Measurements from ENCODE around the gene TSHR.
"Not testable (repeated sequence)": the region's sequence is repeated elsewhere in the genome, so short reads cannot be mapped to it uniquely, and the experiment has no call there.

The TSHR gene

DNA sequence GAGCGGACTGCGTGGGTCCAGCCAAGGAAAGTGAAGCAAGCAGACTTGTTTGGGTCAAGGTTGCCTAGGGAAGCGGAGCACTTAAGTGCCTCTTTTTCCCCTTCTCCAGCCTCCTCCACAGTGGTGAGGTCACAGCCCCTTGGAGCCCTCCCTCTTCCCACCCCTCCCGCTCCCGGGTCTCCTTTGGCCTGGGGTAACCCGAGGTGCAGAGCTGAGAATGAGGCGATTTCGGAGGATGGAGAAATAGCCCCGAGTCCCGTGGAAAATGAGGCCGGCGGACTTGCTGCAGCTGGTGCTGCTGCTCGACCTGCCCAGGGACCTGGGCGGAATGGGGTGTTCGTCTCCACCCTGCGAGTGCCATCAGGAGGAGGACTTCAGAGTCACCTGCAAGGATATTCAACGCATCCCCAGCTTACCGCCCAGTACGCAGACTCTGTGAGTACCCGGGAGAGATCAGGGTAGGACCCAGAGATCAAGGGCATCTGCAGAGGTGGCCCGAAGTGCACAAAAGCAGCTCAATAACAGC, at the start of gene TSHR:
TSHR (plus strand) TSS at position 206 of the 526 bp plus-strand sequence; CDS start at position 266, 60 bp downstream.
- no peak for DNase-seq (ENCODE audit: low spot score)

DNA sequence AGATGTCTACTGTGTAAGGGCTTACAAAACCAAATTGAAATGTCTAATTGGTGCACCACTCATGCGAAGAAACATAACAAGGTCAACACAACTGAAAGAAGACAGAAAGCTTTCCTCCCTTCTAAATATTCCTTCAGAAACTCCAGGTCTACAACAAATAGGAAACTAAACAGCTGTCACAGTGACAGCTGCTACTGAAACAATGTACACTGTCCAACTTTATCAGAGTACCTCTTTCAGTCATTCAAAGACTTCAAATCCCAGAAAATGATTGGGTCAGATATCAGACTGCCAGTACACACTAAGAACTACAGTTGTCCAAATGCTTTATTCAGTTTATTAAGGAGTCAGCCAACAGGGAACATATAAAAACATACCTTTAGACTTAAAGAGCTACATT, 49.1 kb upstream of the TSHR start:
- no peak for DNase-seq (ENCODE audit: low spot score)

DNA sequence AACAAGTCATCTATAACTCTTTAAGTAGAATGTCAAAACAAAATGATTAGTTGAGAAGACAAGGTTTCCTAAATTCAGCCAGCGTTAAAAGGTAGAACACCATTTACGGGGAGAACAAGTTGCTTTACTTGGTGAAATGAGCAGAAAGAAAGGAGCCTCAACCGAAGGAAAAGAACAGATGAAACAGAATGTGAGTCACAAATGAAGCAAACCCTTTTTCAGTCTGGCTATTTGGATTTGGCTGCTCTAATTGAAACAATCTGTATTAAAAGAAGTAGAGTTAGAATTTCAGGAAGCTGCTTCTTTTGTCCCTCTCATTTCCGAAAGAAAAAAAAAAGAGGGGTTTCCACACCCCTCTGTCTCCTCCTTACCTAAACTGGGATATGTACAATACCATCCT, 48.5 kb upstream of the TSHR start:
- no peak for DNase-seq (ENCODE audit: low spot score)

DNA sequence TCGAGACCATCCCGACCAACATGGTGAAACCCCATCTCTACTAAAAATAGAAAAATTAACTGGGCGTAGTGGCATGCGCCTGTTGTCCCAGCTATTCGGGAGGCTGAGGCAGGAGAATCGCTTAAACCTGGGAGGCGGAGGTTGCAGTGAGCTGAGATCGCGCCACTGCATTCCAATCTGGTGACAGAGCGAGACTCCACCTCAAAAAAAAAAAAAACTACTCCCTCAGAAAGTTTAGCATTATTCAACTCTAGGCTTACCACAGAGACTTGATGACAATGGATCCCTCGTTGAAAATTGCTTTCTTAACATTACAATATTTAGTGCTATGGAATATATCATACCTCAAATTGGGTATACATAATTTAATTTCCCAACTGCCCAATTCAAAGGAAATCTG, 43.4 kb upstream of the TSHR start:
- DNase-seq (ENCODE audit: low spot score), result not testable (repeated sequence)

DNA sequence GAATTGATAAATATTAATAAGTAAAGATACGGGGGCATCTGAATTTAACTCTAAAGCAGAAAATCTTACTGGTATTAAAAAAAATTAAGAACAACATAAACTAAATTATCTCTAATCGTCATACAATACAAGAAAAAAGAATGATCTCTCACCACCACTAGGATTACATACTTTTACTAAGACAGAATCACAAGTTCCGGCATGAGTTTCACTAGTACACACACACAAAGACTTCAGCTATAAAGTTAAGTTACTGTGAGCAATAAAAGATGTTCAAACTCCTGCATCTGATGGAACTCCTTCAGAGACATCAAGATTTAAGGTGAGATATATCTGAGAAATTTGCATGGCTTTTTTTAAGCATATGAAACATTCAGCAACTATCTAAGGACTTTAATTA, 35.8 kb upstream of the TSHR start:
- DNase-seq (ENCODE audit: low spot score), result no peak

DNA sequence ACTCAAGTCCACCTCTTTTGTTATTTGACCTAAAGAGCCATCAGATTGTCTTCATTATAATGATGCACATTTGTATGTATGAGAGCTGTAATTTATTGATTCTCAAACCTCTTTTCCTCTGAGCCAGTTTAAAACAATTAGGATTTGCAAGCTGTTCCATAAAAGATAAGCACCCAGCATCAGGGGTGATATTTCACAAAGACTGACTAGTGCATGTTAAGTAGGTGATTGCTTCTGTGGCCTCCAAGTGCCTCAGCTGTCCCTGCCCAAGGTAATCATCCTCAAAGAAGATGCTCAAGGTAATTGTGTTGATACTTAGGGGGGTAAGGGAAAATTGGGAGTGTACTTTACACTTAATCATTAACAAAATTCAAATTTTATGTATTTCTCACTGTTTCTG, 32.1 kb upstream of the TSHR start:
- DNase-seq (ENCODE audit: low spot score), result no peak

DNA sequence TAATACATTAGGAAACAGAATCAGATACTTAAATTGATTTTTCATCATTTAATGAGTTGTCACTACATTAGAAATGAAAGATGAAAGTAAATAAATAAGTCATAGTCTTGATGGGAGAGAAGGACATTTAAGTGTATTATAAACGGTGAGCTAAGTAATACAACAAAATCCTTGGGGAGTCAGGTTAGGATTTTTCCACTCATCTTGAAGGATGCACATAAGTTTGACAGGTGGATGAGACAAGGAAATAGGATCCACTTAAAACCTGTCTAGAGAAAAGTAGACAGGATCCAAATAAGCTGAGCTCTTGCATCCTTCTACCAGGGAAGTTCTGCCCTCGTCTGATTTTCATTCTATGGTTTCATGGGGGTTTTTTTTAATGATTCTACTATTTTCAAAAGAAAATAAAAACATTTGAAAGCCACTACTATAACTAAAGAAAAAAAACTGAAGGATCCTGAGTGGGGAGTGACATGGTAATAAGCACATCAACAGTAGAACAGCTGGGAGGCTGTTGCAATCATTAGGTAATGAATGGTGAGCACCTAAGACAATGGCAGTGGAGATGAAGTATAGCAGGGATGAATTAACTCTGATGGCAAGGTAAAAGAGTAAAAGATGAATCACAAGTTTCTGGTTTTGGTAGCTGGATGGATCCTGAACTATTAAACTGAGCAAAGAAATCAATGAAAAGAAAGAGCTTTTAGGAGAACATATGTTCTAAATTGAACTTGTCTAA, 30.9 kb upstream of the TSHR start:
- DNase-seq (ENCODE audit: low spot score), result no peak

DNA sequence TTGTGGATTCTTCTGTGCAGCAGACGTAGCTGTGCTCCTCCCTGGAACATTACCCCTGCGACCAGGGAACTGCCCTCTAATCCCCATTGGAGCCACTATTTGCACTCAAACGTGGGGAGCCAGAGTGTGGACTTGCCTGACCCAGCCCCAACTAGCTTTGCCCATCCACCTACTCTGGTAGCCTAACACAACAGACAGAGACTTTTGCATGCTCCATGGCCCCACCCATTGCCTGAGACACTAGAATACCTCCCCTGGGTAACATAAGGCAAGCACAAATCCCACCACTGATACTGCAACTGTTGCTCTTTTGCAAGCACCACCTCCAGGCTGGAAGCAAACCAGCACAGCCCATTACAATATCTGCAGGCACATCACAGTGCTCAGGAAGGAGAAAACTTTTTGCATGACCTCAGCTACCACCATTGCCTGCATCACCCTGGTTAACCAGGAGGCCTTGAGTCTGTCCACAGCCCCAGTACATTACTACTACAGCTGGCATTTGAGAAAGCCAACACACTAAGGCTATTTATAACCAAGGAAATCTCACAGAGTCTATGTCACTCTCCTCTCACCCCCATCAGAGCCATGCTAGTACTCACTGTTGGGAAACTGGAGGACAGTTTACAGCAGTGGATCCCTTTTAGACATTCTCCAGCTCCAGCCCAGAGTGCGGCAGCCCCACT, 28.9 kb upstream of the TSHR start:
- DNase-seq (ENCODE audit: low spot score), result no peak

DNA sequence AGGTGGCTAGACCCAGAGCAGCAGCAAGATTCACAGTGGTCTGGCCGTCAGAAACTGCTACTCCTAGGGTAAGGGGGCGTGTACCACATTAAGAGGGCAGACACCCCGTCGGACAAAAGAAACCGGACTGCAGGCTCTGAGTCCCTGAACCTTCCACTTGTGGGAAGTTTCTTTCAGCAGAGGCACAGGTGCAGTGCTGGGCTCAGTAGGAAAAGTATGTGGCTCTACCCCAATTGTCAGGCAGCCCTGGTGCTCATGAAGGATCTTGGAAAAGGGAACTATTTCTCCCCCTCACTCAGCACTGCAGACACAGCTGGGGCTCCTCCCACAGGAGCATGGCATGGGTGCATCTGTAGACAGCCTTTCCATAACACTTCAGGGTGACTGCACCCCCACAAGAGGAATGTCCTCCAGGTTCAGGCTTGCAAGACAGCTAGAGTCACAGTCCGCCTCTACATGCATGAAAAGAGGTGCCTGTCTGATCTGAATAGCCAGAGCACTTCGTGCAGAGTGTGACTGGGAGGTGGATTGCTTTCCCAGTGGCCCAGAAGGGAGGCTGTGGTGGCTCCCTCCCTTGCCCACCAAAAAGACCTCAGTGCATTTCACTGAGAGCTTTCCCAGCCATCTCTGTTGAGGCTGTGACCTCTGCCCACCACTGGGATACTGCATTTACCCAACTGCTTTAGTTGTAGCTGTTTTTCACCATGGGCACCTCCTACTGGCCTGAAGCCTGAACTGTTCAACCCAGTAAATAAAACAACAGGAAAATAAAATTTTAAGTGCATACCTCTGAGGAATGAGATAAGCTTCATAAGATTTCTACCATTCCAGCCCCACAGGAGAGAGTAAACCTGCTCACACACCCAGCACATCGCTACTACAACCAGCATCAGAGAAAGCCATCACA, 28.1 kb upstream of the TSHR start:
- DNase-seq (ENCODE audit: low spot score), result no peak

DNA sequence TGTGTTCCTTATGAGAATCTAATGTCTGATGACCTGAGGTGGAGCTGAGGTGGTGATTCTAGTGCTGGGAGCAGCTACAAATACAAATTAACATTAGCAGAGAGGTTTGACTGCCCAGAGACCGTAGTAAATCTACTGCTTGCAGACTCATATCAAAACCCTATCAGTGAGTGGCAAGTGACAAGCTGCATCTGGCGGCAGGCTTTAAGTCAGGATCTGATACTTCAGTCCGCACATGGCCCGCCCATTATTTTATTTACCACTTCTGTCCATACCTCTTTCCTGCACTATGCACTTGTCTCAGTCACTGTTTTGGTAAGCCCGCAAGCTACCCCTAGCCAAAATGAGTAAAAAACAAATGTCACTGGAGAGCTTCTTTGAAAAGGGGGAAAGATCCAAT, 25.3 kb upstream of the TSHR start:
- DNase-seq (ENCODE audit: low spot score), result no peak

DNA sequence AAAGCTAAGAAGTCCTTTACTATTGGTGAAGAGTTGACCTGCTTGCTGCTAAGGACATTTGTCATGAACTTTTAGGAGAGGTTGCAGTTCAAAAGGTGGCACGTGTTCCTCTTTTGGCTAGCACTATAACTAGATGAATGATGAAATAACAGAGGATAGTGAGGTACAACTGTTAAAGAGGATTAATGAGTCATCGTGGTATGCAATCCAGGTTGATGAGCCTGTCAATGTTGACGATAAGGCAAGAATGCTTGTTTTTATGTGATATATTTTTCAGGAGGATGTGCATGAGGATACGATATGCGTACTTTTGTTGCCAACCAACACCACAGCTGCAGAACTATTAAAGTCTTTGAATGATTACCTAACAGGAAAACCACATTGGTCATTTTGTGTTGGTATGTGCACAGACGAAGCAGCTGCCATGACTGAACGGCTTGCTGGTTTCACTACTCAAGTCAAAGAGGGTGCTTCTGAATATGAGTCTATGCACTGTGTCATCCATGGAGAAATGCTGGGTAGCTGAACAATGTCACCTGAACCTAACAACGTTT, 24.5 kb upstream of the TSHR start:
- DNase-seq (ENCODE audit: low spot score), result peak; percentile 67

DNA sequence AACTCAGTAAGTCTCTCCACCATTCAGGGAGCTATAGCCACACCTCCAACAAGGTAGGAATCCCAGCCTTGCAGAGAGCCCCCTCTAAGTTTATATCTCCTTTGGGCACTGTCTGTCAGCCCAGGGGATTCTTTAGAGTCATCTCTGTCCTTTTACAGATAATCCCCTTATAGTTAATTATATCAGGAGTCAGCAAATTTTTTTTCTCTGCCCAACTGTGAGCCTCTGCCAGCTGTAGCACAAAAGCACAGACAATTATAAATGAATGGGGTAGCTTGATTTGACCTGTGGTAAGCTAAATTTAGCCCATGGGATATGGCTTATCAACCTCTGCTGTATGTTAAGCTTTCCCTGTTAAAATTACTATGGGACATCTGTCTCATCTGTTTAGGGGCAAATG, 22.1 kb upstream of the TSHR start:
- DNase-seq (ENCODE audit: low spot score), result no peak

DNA sequence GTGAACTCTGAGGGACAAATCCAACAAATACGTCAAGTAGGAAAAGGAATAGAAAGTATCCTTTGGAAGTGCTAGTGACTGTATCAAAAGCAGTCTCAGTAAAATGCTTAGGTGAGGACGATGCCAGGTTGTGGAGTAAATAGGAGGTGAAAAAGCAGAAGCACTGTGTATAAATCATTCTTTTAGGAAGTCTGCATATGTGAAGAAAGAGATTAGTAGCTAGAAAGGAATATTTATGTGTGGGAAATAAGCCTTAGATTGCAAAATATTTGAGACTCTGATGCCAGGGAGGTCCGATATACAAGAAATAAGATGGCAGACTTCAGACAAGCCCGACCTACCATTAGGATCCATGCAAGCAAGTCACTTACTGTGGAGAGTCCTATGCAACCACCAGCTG, 21.7 kb upstream of the TSHR start:
- DNase-seq (ENCODE audit: low spot score), result no peak

DNA sequence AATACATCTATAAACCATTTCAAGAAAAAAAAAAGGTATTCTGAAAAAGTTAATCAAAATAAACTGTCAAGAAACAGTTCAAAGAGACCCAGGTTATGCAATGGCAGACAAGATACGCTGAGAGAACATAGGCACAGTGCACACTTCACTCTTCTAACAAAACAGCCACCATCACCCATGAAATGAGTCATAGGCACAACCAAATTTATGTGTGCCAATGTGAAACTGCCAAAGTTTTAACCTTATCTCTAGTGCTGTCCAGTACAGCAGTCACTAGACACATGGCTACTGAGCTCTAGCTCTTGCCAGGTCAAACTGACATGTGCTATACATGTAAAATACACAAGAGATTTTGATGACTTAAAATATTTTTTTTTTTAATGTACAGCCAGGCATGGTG, 15.3 kb upstream of the TSHR start:
- no peak for DNase-seq (ENCODE audit: low spot score)

DNA sequence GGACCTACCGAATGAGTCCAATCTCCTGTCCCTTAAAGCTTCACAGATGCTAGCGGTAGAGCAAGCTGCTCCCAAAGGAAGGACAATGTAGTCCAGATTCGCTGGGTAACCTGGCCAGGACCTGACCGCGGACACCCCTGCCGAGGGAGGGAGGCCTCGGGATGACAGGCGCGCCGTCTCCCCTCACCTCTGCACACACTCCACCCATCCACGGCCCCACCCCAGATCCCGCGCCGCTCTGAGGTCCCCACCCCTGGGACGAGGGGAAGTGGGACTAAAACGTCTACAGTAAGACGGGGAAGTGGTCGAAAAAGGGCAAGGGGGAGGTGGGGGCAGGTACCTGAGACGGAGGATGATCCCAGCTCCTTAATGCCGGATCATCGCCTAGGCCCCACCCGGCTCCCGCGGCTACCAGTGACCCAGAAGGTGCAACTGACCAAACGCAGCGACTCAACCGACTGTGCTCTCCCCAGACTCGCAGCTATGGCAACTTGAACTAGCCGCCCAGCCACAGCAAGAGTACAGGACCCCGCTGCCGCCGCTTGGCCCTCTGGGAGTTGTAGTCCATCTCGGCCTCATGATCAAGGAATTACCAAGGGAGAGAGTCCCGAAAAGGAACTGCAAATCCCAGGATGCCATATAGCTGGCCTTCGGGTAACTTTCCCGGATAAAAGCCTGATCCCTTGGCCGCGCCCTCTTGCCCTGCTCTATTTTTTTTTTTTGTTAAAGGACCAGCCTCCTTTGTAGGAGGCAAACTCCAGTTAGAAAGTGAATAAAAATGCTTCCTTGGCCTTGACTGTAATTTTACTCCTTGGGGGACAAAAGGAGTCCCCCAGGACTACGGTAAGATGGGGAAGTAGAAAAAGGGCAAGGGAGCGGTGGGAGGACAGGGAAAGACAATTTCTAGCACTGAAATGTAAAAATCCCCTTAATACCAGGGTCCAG, 13.9 kb upstream of the TSHR start, which contains the start of gene CEP128:
CEP128 (minus strand) TSS at position 498 of the 945 bp plus-strand sequence.
- peak; percentile 92 for DNase-seq (ENCODE audit: low spot score)

DNA sequence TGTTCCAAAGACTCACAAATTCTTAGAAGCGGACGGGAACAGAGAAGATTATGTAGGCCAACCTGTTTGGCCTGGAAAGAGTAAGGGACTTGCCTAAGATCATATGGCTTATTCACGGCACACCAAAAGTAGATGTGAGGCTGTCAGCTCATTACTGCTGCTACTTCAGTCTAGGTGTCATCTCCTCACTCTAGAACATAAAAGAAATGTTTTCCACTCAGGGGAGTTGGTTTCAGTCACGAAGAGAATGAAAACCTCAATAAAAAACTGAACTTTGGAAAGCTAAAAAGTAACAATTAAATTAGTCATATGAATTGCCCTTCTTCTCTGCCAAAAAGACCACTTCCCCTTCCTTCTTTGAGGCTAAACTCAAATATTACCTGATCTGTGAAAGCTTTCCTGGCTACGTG, 13.2 kb upstream of the TSHR start:
- peak; percentile 11 for DNase-seq (ENCODE audit: low spot score)

DNA sequence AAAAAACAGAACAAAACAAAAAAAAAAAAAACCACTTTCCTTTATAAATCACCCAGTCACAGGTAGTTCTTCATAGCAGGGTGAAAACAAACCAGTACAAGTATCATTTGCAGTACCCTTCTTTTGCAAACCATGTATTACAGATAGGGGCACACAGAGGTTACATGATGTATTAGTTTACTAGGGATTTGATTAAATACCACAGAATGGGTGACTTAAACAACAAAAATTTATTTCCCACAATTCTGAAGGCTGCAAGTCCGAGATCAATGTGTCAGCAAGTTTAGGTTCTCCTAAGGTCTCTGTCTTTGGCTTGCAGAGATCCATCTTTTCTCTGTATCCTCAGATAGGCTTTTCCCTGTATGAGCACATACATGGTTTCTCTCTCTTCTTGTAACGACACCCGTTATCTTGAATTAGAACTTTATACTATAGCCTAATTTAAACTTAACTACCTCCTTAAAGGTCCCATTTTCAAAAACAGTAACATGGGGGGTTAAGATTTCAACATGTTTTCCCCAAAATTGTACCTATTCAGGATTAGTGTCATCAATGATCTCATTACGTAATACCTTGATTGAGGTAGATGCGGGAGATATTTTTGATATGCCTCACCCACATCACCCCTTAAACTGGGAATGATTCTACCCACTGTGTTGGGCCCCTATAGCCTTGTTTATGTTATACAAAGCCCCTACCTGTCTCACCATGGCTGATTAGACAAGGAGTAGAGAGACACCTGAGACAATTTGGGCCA, 10.4 kb upstream of the TSHR start:
- DNase-seq (ENCODE audit: low spot score), result no peak

DNA sequence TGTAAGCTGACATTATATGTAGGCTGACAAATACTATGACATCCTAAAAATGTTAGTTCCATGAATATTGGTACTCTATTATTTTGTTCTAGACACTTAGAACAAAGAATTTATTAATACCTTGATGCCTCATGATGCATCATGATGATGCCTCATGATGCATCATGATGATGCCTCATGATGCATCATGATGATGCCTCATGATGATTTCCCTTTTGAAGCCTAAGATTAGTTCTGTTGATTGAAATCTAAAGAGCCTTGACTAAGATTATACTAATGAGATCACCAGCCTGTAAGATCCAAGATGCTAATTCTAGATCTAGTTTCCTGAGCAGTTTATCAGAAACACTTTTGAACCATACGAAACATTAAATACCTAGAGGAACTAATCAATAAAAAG, 9.2 kb upstream of the TSHR start:
- DNase-seq (ENCODE audit: low spot score), result no peak

DNA sequence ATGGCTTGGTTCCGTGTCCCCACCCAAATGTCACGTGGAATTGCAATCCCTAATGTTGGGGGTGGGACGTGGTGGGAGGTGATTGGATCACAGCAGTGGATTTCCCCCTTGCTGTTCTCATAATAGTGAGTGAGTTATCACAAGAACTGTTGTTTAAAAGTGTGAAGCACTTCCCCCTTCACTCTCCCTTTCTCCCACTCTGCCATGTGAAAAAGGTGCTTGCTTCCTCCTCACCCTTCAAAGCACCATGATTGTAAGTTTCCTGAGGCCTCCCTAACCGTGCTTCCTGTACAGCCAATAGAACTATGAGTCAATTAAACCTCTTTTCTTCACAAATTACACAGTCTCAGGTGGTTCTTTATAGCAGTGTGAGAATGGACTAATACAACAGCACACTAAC, 8.6 kb upstream of the TSHR start:
- no peak for DNase-seq (ENCODE audit: low spot score)

DNA sequence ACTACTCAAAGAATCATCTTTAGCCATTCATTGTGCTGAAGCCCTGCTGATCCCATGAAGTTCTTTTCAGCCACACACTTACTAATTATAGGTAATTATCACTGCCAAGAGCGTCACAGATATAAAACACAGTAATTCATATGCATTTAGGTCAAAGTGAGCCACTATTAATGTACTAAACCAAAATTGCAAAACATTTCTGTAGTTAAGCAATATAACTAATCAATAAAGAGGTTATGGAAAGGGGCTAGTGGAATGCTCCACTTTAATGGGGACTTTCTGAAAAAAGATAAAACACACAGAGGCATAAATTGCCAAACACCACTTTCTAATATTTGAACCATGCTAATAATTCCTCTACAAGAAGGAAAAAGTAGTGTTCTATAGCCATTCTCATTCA, 7.1 kb upstream of the TSHR start:
- DNase-seq (ENCODE audit: low spot score), result no peak
